Calu3 (cell line): Measurements from ENCODE around the gene GDPD3. TPM values are rescaled to one million over a fixed set of nuclear protein-coding genes. Genes with fewer than 3 reads are reported as not detected.

ENCODE experiments used
- BruUV-seq: library from RNA; stranded (reverse); fragments of 400-500 nt; replicated peaks from 2 replicates; lab custom pipeline; 2021; lab: Mats Ljungman, UMichigan
- CTCF ChIA-PET: fragments of 300-600 bp; sonication (Branson Sonifier 250); formaldehyde crosslinking; loops from one replicate; lab custom pipeline; 2022; ENCODE audit warnings: antibody characterized with exemption; lab: Charles Lee
- DNase-seq: peaks from one replicate; pipeline ENCODE4 v3.0.0; 2022
- H3K27ac Mint-ChIP-seq: one replicate; pipeline ENCODE4 v1.8.0; 2022; ENCODE audit warnings: mixed read lengths; ENCODE audit not compliant: unreplicated experiment
- H3K27me3 Mint-ChIP-seq: one replicate; pipeline ENCODE4 v1.8.0; 2022; ENCODE audit warnings: mixed read lengths; ENCODE audit not compliant: unreplicated experiment
- H3K36me3 Mint-ChIP-seq: one replicate; pipeline ENCODE4 v1.8.0; 2022; ENCODE audit warnings: mild to moderate bottlenecking, moderate library complexity, mixed read lengths; ENCODE audit not compliant: insufficient read depth, unreplicated experiment
- H3K4me1 Mint-ChIP-seq: one replicate; pipeline ENCODE4 v1.8.0; 2022; ENCODE audit warnings: mild to moderate bottlenecking, low read depth, mixed read lengths; ENCODE audit not compliant: unreplicated experiment
- H3K4me3 Mint-ChIP-seq: one replicate; pipeline ENCODE4 v1.8.0; 2022; ENCODE audit warnings: mild to moderate bottlenecking, low read depth, moderate library complexity, mixed read lengths; ENCODE audit not compliant: unreplicated experiment
- H3K9me3 Mint-ChIP-seq: one replicate; pipeline ENCODE4 v1.8.0; 2022; ENCODE audit warnings: low read depth, mixed read lengths; ENCODE audit not compliant: unreplicated experiment
- intact Hi-C: fragments of 100-400 bp; cut with micrococcal nuclease; formaldehyde crosslinking; loops from one replicate; pipeline ENCODE4 v1.10.0; 2022; ENCODE audit not compliant: unreplicated experiment
- total RNA-seq: library from RNA; stranded (reverse); gene quantifications from 2 replicates; pipeline ENCODE4 v1.2.3, GENCODE V29; 2022
- TF ChIP-seq, protein P1 (sequence below): fragments of 200-600 bp; IDR thresholded peaks from one replicate; pipeline ENCODE4 v1.8.0; 2022; ENCODE audit warnings: antibody characterized with exemption; ENCODE audit not compliant: unreplicated experiment

The GDPD3 gene
- total RNA-seq, 1 experiment from 2014 or later, result 7.8 TPM

DNA sequence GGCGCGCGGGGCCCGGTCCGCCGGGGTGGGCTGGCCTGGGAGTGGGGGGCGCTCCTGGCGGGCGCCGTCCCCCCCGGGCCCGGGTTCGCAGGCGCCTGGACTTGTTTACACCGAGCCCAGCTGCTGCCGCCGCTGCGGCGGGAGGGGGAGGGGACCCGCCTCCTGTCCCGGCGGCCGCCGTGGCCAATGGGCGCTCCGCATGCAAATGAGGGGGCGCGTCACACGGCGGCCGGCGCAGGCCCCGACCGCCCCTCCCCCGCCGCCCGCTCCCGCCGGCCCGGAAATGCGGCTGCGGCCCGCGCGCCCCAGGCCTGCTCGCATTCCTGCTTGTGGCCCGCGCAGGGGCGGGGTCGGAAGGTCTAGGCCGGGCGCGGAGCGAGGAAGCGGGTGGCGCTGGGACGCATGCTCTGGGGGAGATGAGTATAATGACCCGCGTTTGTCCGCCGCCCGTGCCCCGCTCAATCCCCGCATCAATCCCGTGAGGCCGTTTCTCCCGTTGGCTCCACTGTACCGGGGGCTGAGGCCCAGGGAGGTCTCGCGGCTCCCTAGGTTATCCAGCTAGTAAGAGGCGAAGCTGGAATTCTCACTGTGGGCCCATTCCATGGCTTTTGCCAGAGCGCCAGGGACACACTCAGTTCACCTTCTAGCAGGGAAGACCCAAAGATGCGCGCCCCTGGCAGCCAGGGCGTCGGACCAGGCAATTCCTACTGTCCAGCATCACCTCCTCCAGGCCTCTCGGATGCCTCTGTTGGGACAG is 17.1 kb downstream of the GDPD3 start, which contains the start of gene YPEL3:
Gene YPEL3, minus strand, starts transcription at position 109 of the 757 bp plus-strand sequence. CDS start 731 bp downstream, outside the sequence.
- Mint-ChIP-seq H3K9me3 (peaks cover 6% of the 10 kb centered on the region), H3K27me3 (no peaks in the 10 kb centered on the region), H3K27ac (peak within 1 kb of the TSS; percentile 73), H3K4me3 (peak within 1 kb of the TSS; percentile 70), H3K4me1 (peaks cover 31% of the 10 kb centered on the region), H3K36me3 (peaks cover 49% of the 10 kb centered on the region)
- BruUV-seq, result TSS peak; percentile 83
- TF ChIP-seq, protein P1, sequence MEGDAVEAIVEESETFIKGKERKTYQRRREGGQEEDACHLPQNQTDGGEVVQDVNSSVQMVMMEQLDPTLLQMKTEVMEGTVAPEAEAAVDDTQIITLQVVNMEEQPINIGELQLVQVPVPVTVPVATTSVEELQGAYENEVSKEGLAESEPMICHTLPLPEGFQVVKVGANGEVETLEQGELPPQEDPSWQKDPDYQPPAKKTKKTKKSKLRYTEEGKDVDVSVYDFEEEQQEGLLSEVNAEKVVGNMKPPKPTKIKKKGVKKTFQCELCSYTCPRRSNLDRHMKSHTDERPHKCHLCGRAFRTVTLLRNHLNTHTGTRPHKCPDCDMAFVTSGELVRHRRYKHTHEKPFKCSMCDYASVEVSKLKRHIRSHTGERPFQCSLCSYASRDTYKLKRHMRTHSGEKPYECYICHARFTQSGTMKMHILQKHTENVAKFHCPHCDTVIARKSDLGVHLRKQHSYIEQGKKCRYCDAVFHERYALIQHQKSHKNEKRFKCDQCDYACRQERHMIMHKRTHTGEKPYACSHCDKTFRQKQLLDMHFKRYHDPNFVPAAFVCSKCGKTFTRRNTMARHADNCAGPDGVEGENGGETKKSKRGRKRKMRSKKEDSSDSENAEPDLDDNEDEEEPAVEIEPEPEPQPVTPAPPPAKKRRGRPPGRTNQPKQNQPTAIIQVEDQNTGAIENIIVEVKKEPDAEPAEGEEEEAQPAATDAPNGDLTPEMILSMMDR, result no peak
- CTCF ChIA-PET, result no interaction called here
- intact Hi-C loops, result no loop called here
- DNase-seq, result peak; percentile 95

DNA sequence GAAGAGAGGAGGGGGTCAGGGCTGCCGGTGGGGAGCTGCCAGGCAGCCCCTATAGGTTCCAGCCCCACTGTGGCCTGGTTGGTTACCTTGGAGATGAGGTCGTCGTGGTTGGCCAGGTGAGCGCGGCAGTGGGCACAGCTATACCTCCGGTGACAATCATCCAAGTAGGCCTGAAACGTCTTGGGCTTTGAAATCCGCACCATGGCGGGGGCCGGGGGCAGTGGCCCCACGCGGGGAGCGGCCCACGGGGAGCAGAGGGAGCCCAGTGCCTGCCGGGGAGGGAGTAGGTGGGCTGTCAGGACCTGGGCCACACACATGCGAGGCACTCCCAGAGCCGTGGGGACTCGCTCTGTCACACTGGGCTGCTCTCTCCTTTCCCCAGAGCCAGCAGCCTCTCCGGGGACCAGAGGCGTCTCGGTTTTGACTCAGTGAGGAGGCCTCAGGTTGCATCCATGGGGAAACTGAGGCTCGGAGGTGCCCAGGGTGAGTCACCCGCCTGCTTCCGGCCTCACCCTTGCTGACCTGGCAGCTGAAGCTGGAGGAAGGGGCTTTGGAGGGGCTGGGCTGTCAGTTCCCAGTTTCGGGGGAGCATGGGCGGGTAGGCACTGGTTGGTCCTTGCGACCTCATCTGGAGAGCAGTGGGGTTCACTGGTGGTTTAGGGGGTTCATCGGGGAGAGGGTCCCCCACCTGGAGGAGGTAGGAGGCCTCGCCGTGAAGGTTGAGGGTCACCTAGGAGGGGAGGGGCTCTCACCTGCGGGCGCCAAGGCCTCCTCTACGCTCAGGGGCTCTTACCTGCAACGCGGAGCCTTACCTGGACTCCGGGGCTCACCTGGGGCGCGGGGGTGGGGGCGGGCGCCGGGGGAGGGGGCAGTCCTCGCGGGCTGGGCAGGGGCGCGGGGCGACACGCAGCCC is 17.9 kb downstream of the GDPD3 start:
- intact Hi-C loops, result no loop called here
- no peak for DNase-seq
- H3K27me3 Mint-ChIP-seq, result no peaks in the 10 kb centered on the region
- peak overlapping the region; percentile 73 for H3K27ac Mint-ChIP-seq
- CTCF ChIA-PET, result no interaction called here
- H3K9me3 Mint-ChIP-seq, result peaks cover 6% of the 10 kb centered on the region
- peak overlapping the region; percentile 70 for H3K4me3 Mint-ChIP-seq
- TF ChIP-seq, protein P1, result no peak
- peaks cover 33% of the 10 kb centered on the region for H3K4me1 Mint-ChIP-seq
- H3K36me3 Mint-ChIP-seq, result peaks cover 51% of the 10 kb centered on the region
- BruUV-seq, result TSS peak; percentile 24

DNA sequence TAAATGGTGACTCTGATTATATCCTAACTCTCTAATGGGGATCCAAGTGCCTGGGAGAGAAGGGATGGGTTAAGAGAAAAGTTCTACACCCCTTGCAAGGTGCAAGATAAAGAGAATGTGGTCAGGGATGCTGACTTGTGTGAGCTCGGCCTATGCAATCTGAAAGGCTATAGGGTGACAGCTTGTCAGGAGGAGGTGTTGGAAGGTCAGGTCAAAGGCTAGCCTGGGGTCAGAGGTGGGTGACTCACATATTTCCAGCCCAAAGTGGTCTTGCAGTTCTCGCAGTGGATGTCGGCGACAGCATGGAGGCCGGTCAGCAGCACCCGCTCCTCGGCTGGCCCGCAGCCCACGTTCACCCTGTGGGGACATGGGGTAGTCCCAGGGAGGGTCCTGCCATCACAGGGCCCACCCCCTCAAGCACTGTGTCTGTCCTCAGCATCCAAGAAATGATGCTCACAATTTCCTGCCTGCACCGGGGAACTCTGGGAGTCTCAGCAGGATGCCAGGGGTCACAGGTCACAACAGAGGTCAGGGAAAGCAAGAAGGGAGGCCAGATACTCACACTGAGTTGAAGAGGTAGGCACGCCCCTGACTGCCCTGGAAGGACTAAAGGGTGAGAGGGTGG is 18.7 kb downstream of the GDPD3 start:
- H3K9me3 Mint-ChIP-seq, result peaks cover 6% of the 10 kb centered on the region
- peak overlapping the region; percentile 73 for H3K27ac Mint-ChIP-seq
- BruUV-seq, result no TSS peak
- peak overlapping the region; percentile 70 for H3K4me3 Mint-ChIP-seq
- DNase-seq, result no peak
- H3K36me3 Mint-ChIP-seq, result peaks cover 58% of the 10 kb centered on the region
- CTCF ChIA-PET, result interaction anchor here (0.7 kb wide), 1 partner anchor 18 kb away, joined by 3 read pairs; no protein-coding TSS in a partner anchor
- no peaks in the 10 kb centered on the region for H3K27me3 Mint-ChIP-seq
- intact Hi-C loops, result no loop called here
- H3K4me1 Mint-ChIP-seq, result peaks cover 41% of the 10 kb centered on the region
- TF ChIP-seq, protein P1, result no peak
